Neural cell (in vitro differentiated cells): Measurements from ENCODE around the gene SULT6B1.

Experiments
- MXI1 ChIP-seq: fragments of 450-650 bp; conservative IDR thresholded peaks from 2 replicates; pipeline ENCODE4 v1.6.1; 2014; ENCODE audit warnings: antibody characterized with exemption, mild to moderate bottlenecking; ENCODE audit not compliant: poor library complexity, severe bottlenecking
- TF ChIP-seq, protein P1 (sequence below): fragments of 450-650 bp; IDR thresholded peaks from 2 replicates; pipeline ENCODE4 v1.5.1; 2014; ENCODE audit warnings: antibody characterized with exemption, mild to moderate bottlenecking, moderate library complexity; ENCODE audit not compliant: poor library complexity, severe bottlenecking

- TF ChIP-seq, protein P1, sequence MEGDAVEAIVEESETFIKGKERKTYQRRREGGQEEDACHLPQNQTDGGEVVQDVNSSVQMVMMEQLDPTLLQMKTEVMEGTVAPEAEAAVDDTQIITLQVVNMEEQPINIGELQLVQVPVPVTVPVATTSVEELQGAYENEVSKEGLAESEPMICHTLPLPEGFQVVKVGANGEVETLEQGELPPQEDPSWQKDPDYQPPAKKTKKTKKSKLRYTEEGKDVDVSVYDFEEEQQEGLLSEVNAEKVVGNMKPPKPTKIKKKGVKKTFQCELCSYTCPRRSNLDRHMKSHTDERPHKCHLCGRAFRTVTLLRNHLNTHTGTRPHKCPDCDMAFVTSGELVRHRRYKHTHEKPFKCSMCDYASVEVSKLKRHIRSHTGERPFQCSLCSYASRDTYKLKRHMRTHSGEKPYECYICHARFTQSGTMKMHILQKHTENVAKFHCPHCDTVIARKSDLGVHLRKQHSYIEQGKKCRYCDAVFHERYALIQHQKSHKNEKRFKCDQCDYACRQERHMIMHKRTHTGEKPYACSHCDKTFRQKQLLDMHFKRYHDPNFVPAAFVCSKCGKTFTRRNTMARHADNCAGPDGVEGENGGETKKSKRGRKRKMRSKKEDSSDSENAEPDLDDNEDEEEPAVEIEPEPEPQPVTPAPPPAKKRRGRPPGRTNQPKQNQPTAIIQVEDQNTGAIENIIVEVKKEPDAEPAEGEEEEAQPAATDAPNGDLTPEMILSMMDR = no peak
- no peak for TF ChIP-seq MXI1
These were observed 63.1 kb downstream of the SULT6B1 start for GRCh38 chr2:37125416-37125815.
